ENCODE data around the gene ANO1.

- TF ChIP-seq ZNF8 (CRISPR knock-in tag; IDR thresholded peaks at IDR 0.05) (no peak), RARB (CRISPR knock-in tag; IDR thresholded peaks at IDR 0.05) (no peak), TCF4 (CRISPR knock-in tag; IDR thresholded peaks at IDR 0.05; ENCODE audit: borderline replicate concordance) (no peak), ZC3H10 (CRISPR knock-in tag; IDR thresholded peaks at IDR 0.05) (no peak), TSHZ2 (CRISPR knock-in tag; IDR thresholded peaks at IDR 0.05) (no peak), SNAI2 (CRISPR knock-in tag; IDR thresholded peaks at IDR 0.05) (no peak), ESRRG (CRISPR knock-in tag; IDR thresholded peaks at IDR 0.05) (no peak), ZNF70 (CRISPR knock-in tag; IDR thresholded peaks at IDR 0.05) (no peak)
- TF ChIP-seq, protein P1, sequence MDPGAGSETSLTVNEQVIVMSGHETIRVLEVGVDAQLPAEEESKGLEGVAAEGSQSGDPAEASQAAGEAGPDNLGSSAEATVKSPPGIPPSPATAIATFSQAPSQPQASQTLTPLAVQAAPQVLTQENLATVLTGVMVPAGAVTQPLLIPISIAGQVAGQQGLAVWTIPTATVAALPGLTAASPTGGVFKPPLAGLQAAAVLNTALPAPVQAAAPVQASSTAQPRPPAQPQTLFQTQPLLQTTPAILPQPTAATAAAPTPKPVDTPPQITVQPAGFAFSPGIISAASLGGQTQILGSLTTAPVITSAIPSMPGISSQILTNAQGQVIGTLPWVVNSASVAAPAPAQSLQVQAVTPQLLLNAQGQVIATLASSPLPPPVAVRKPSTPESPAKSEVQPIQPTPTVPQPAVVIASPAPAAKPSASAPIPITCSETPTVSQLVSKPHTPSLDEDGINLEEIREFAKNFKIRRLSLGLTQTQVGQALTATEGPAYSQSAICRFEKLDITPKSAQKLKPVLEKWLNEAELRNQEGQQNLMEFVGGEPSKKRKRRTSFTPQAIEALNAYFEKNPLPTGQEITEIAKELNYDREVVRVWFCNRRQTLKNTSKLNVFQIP (CRISPR knock-in tag; IDR thresholded peaks at IDR 0.05; ENCODE audit: borderline replicate concordance, low read depth): no peak
- TF ChIP-seq, protein P2, sequence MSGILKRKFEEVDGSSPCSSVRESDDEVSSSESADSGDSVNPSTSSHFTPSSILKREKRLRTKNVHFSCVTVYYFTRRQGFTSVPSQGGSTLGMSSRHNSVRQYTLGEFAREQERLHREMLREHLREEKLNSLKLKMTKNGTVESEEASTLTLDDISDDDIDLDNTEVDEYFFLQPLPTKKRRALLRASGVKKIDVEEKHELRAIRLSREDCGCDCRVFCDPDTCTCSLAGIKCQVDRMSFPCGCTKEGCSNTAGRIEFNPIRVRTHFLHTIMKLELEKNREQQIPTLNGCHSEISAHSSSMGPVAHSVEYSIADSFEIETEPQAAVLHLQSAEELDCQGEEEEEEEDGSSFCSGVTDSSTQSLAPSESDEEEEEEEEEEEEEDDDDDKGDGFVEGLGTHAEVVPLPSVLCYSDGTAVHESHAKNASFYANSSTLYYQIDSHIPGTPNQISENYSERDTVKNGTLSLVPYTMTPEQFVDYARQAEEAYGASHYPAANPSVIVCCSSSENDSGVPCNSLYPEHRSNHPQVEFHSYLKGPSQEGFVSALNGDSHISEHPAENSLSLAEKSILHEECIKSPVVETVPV (CRISPR knock-in tag; IDR thresholded peaks at IDR 0.05): no peak
- TF ChIP-seq, protein P3, sequence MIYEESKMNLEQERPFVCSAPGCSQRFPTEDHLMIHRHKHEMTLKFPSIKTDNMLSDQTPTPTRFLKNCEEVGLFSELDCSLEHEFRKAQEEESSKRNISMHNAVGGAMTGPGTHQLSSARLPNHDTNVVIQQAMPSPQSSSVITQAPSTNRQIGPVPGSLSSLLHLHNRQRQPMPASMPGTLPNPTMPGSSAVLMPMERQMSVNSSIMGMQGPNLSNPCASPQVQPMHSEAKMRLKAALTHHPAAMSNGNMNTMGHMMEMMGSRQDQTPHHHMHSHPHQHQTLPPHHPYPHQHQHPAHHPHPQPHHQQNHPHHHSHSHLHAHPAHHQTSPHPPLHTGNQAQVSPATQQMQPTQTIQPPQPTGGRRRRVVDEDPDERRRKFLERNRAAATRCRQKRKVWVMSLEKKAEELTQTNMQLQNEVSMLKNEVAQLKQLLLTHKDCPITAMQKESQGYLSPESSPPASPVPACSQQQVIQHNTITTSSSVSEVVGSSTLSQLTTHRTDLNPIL (CRISPR knock-in tag; IDR thresholded peaks at IDR 0.05; ENCODE audit: low read depth): no peak
Measured at GRCh38 chr11:70175236-70175698, 97.2 kb downstream of the ANO1 start.

Measured in SK-N-SH treated with all-trans-retinoic acid at 6 μM for 48 hours (cell line).